ENCODE results near the gene GNLY. TPM values are rescaled to one million over a fixed set of nuclear protein-coding genes. Genes with fewer than 3 reads are reported as not detected.

The GNLY gene
- total and polyA plus RNA-seq, 9 donors: 0.46 to 10.8 (median 1.1) TPM

- H3K36me3 ChIP-seq: no peaks in the 10 kb centered on the region
- H3K9me3 ChIP-seq: no peaks in the 10 kb centered on the region
- WGBS, 3 donors: 86 to 89% (median 88%) methylated on average over 1 of the region's 1 CpG
- H3K27me3 ChIP-seq: no peaks in the 10 kb centered on the region
- no peak for TF ChIP-seq POLR2A (IDR thresholded peaks at IDR 0.05)
- TF ChIP-seq CTCF (IDR thresholded peaks at IDR 0.05): no peak
- TF ChIP-seq EP300 (IDR thresholded peaks at IDR 0.05): no peak
- no peak for DNase-seq
- peaks cover 7% of the 10 kb centered on the region for H3K4me1 ChIP-seq (ENCODE audit: insufficient read depth)
- H3K27ac ChIP-seq: no peak overlapping the region
- intact Hi-C loops (cut with DNase I): no loop called here
- H3K4me3 ChIP-seq: no peak overlapping the region
Observed at GRCh38 chr2:85681776-85682175, 12.4 kb upstream of the GNLY start.

GRCh38 chr2:85682378-85682777 lies 11.8 kb upstream of the GNLY start:
- TF ChIP-seq CTCF (IDR thresholded peaks at IDR 0.05) (no peak), POLR2A (IDR thresholded peaks at IDR 0.05) (no peak), EP300 (IDR thresholded peaks at IDR 0.05) (no peak)
- Histone ChIP-seq H3K4me1 (ENCODE audit: insufficient read depth) (peaks cover 6% of the 10 kb centered on the region), H3K9me3 (no peaks in the 10 kb centered on the region), H3K27ac (no peak overlapping the region), H3K4me3 (no peak overlapping the region), H3K27me3 (no peaks in the 10 kb centered on the region), H3K36me3 (no peaks in the 10 kb centered on the region)
- DNase-seq: peak in 1 of 5 donors; percentile 11
- WGBS, 3 donors: 94 to 96% (median 96%) methylated on average over 5 of the region's 5 CpGs
- intact Hi-C loops (cut with DNase I): no loop called here

- Histone ChIP-seq H3K27me3 (no peaks in the 10 kb centered on the region), H3K36me3 (no peaks in the 10 kb centered on the region), H3K4me3 (no peak overlapping the region), H3K4me1 (ENCODE audit: insufficient read depth) (no peaks in the 10 kb centered on the region), H3K27ac (no peak overlapping the region), H3K9me3 (no peaks in the 10 kb centered on the region)
- intact Hi-C loops (cut with DNase I): no loop called here
- DNase-seq: no peak
- WGBS, 3 donors: 94 to 98% (median 97%) methylated on average over 4 of the region's 4 CpGs
- TF ChIP-seq CTCF (IDR thresholded peaks at IDR 0.05) (no peak), EP300 (IDR thresholded peaks at IDR 0.05) (no peak), POLR2A (IDR thresholded peaks at IDR 0.05) (no peak)
Observed at GRCh38 chr2:85684380-85684779, 9.8 kb upstream of the GNLY start.

GRCh38 chr2:85684806-85685205 lies 9.4 kb upstream of the GNLY start:
- 71 to 82% (median 76%) methylated on average over 4 of the region's 4 CpGs for WGBS, 3 donors
- H3K36me3 ChIP-seq: no peaks in the 10 kb centered on the region
- no peak overlapping the region for H3K4me3 ChIP-seq

More at GRCh38 chr2:85684806-85685205, 9.4 kb upstream of the GNLY start:
- no peak for TF ChIP-seq CTCF (IDR thresholded peaks at IDR 0.05)
- no peak for TF ChIP-seq EP300 (IDR thresholded peaks at IDR 0.05)
- TF ChIP-seq POLR2A (IDR thresholded peaks at IDR 0.05): no peak
- intact Hi-C loops (cut with DNase I): no loop called here
- no peak for DNase-seq
- no peak overlapping the region for H3K27ac ChIP-seq
- no peaks in the 10 kb centered on the region for H3K9me3 ChIP-seq
- H3K4me1 ChIP-seq (ENCODE audit: insufficient read depth): no peaks in the 10 kb centered on the region
- no peaks in the 10 kb centered on the region for H3K27me3 ChIP-seq
